DND-41 (cell line): ENCODE results near the gene PDCD4.
A peak's percentile ranks its signal among the peaks of the same experiment; 100 is the strongest.

Experiments used
- ATAC-seq: fragments of 200-7000 bp; cut with Tn5 transposase; 3 replicates; pipeline ENCODE4 v1.9.1; 2021; ENCODE audit warnings: low read depth; ENCODE audit not compliant: insufficient read depth
- DNase-seq: peaks from one replicate; pipeline ENCODE4 v3.0.0-alpha.2; 2020
- H2AFZ ChIP-seq: 2 replicates; pipeline ENCODE4 v1.6.0; 2012; ENCODE audit warnings: low read depth, low read length
- H3K27ac ChIP-seq: 2 replicates; pipeline ENCODE4 v1.5.1; 2012; ENCODE audit warnings: low read length, inconsistent platforms
- H3K27me3 ChIP-seq: fragments of 200-600 bp; sonication (generic); 2 replicates; pipeline ENCODE4 v1.6.0; 2012; ENCODE audit warnings: low read length, mild to moderate bottlenecking, inconsistent platforms; ENCODE audit not compliant: insufficient read depth, poor library complexity
- H3K36me3 ChIP-seq: 2 replicates; pipeline ENCODE4 v1.5.1; 2012; ENCODE audit warnings: low read length, inconsistent platforms; ENCODE audit not compliant: insufficient read depth
- H3K4me1 ChIP-seq: 2 replicates; pipeline ENCODE4 v1.5.1; 2012; ENCODE audit warnings: mild to moderate bottlenecking, low read length; ENCODE audit not compliant: insufficient read depth
- H3K4me2 ChIP-seq: 2 replicates; pipeline ENCODE4 v1.6.0; 2012; ENCODE audit warnings: mild to moderate bottlenecking, moderate library complexity, low read length, inconsistent platforms; ENCODE audit not compliant: insufficient read depth
- H3K4me3 ChIP-seq, 2 experiments: fragments of 200-600 bp in 1 of 2; shearing (Covaris generic) in 1 of 2; 2 replicates each; pipeline ENCODE4 v1.5.1; 2012 to 2016; ENCODE audit warnings: inconsistent platforms in 2 of 2, low read length in 2 of 2, mild to moderate bottlenecking in 2 of 2, low read depth in 1 of 2, moderate library complexity in 1 of 2
- H3K79me2 ChIP-seq: 2 replicates; pipeline ENCODE4 v1.6.0; 2012; ENCODE audit warnings: low read length, inconsistent platforms; ENCODE audit not compliant: insufficient read depth
- H3K9ac ChIP-seq: 2 replicates; pipeline ENCODE4 v1.6.0; 2012; ENCODE audit warnings: low read depth, mild to moderate bottlenecking, inconsistent platforms, low read length, moderate library complexity
- H3K9me3 ChIP-seq: 2 replicates; pipeline ENCODE4 v1.5.1; 2012; ENCODE audit warnings: low read length, moderate library complexity, mild to moderate bottlenecking, inconsistent platforms; ENCODE audit not compliant: insufficient read depth, severe bottlenecking
- H4K20me1 ChIP-seq: 2 replicates; pipeline ENCODE4 v1.6.0; 2012; ENCODE audit warnings: low read length; ENCODE audit not compliant: insufficient read depth
- CTCF ChIP-seq: IDR thresholded peaks from 2 replicates; pipeline ENCODE4 v1.5.1; 2012; ENCODE audit warnings: borderline replicate concordance, low read length, moderate library complexity, mild to moderate bottlenecking; ENCODE audit not compliant: poor library complexity, severe bottlenecking; ENCODE audit errors: extremely low read depth
- EZH2 ChIP-seq: IDR thresholded peaks from 3 replicates; pipeline ENCODE4 v1.6.1; 2012; ENCODE audit warnings: borderline replicate concordance, low read depth, mild to moderate bottlenecking, moderate library complexity, low read length, inconsistent platforms; ENCODE audit not compliant: severe bottlenecking

PDCD4 gene

GRCh38 chr10:110859973-110860376 lies 11.8 kb upstream of the PDCD4 start:
- Histone ChIP-seq H3K4me3 (no peak overlapping the region), H3K9ac (no peak overlapping the region), H3K79me2 (no peaks in the 10 kb centered on the region), H3K9me3 (no peaks in the 10 kb centered on the region), H3K36me3 (no peaks in the 10 kb centered on the region), H3K27ac (no peak overlapping the region), H3K4me2 (no peak overlapping the region), H3K27me3 (no peaks in the 10 kb centered on the region), H4K20me1 (no peaks in the 10 kb centered on the region), H2AFZ (no peak overlapping the region), H3K4me1 (peaks cover 24% of the 10 kb centered on the region)
- DNase-seq: no peak
- 0 out of 3 replicates have a peak, but pooled peaks have one; percentile 23 for ATAC-seq
- TF ChIP-seq EZH2 (no peak), CTCF (no peak)

DNA sequence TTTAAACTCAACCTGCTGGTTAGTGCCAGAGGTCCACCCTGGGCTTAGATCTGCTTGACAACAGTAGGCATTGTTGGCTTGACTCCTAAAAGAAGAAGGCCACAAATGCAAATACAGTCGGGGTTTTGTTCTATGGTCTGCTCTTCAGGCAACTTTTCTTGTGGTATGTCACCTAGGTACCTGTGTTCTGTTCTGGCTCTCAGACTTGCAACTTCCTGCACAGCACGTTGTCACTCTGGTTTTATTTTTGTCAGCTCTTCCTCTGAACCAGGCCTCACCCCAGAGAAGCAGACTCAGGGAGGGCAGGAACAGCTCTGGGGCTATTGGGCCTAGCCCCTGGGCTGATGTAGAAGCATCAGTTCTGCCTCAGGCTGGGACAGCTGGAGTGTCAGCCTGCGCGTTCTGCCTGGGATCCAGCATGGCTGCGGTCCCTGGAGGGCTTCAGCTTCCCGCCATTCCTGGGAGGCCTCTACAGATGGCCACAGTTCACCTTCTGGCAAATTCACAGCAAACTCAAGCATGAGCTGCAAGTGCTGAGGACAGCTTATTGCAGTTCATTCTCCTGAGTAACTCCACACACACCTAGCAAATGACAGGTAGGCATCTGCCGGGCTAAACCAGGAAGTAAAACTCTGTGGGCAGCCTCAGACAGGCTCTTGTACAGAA lies 11.0 kb upstream of the PDCD4 start:
- ATAC-seq (0 out of 3 replicates have a peak, but pooled peaks have one; percentile 18), DNase-seq (no peak)
- no peaks in the 10 kb centered on the region for H3K27me3 ChIP-seq
- peak overlapping the region; percentile 24 for H2AFZ ChIP-seq
- H3K4me2 ChIP-seq: no peak overlapping the region
- H3K79me2 ChIP-seq: no peaks in the 10 kb centered on the region
- no peaks in the 10 kb centered on the region for H4K20me1 ChIP-seq
- H3K4me3 ChIP-seq: no peak overlapping the region
- H3K27ac ChIP-seq: no peak overlapping the region
- no peak overlapping the region for H3K9ac ChIP-seq
- H3K36me3 ChIP-seq: no peaks in the 10 kb centered on the region
- peaks cover 24% of the 10 kb centered on the region for H3K4me1 ChIP-seq
- no peaks in the 10 kb centered on the region for H3K9me3 ChIP-seq
- no peak for TF ChIP-seq CTCF
- TF ChIP-seq EZH2: no peak

GRCh38 chr10:110861476-110861875 lies 10.3 kb upstream of the PDCD4 start:
- DNase-seq: no peak
- Histone ChIP-seq H3K9me3 (no peaks in the 10 kb centered on the region), H3K4me2 (no peak overlapping the region), H3K4me1 (peaks cover 24% of the 10 kb centered on the region), H3K79me2 (no peaks in the 10 kb centered on the region), H2AFZ (no peak overlapping the region), H3K9ac (no peak overlapping the region), H3K27ac (no peak overlapping the region), H4K20me1 (no peaks in the 10 kb centered on the region), H3K27me3 (no peaks in the 10 kb centered on the region), H3K36me3 (no peaks in the 10 kb centered on the region), H3K4me3 (no peak overlapping the region)
- ATAC-seq: no peak
- TF ChIP-seq EZH2 (no peak), CTCF (no peak)
